ENCODE results near the gene GRID1. TPM values are rescaled to one million over a fixed set of nuclear protein-coding genes. Genes with fewer than 3 reads are reported as not detected.

Gene GRID1
- total and polyA plus RNA-seq, 10 of the 15 experiments (the other 5 are each of a cell fraction or from before 2014, with no cell fraction given) = 0.04 to 0.62 (median 0.08) TPM; not detected in 5

DNA sequence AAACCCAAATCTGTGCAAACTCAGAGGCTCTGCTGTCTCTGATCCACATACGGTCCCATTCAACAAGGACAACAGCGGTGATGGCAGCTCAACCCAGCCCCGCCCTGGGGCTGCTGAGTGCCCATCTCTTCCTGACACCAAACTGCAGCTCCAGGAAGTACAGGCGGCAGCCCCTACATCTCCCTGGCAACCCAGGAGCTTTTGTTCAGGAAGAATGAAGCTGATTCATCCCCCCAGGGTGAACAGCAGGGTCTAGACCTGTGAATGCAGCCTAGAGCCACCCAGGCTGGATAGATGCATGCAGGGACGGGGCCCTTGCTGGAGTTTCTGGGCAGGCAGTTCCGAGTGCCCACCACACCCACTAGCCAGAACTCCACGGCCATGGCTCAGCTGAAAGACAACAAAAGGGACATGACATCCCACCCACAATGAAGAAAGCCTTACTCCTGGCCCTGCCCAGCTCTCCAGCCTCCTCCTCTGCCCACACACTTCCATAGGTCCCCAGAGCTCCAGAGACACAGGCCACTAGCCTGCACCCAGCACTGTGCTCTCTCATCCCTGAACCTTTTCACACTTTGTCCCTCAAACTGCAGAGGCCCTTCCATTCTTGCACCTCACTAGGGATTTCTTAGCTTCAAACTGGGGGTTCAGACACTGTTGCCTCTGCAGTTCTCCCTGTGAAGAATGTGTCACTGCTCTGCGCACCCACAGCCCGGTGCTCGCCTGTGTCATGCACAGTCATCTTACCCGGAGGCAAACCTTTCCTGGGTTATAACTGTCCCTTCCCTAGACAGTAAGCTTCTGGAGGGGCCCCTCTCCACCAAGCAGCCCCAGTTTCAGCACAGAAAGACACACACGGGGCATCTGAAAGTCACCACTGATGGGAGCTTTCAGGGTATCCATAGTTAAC, 99.1 kb downstream of the GRID1 start:
- SMC1A ChIA-PET (ENCODE audit: uncharacterized antibody, unreplicated experiment) = no interaction called here
- Histone ChIP-seq H3K79me2 (ENCODE audit: control insufficient read depth, insufficient read depth, low read length) (no peaks in the 10 kb centered on the region), H3K9me3 (replicated peaks; ENCODE audit: control insufficient read depth, insufficient read depth, low read length) (no peaks in the 10 kb centered on the region), H3K27ac (ENCODE audit: control insufficient read depth, insufficient read depth) (no peak overlapping the region), H2AFZ (ENCODE audit: control insufficient read depth, low read depth, low read length) (no peak overlapping the region), H3K4me1 (ENCODE audit: control insufficient read depth, insufficient read depth, low read length) (no peaks in the 10 kb centered on the region), H3K4me2 (ENCODE audit: control insufficient read depth, insufficient read depth) (no peak overlapping the region), H3K4me3 (no peak overlapping the region), H3K36me3 (ENCODE audit: control insufficient read depth in 2 of 2, insufficient read depth in 2 of 2, low read length in 1 of 2) (no peaks in the 10 kb centered on the region), H3K9ac (ENCODE audit: control insufficient read depth, insufficient read depth, low read length) (no peak overlapping the region), H4K20me1 (ENCODE audit: control insufficient read depth, insufficient read depth) (no peaks in the 10 kb centered on the region), H3K27me3 (replicated peaks in 1 of 2; ENCODE audit: control insufficient read depth in 2 of 2, insufficient read depth in 2 of 2, low read length in 1 of 2) (no peaks in the 10 kb centered on the region; a peak in 1 of 4 replicates)
- WGBS (ENCODE audit: insufficient coverage, insufficient replicate concordance, low lambda C conversion rate, missing lambda C conversion rate) = 34% methylated on average over 12 of the region's 12 CpGs
- in situ Hi-C loops (cut with MboI) = no loop called here
- TF ChIP-seq SRF (IDR thresholded peaks at IDR 0.05; ENCODE audit: low read depth in 2 of 2, low read length in 2 of 2) = no peak
- TF ChIP-seq, protein P1, sequence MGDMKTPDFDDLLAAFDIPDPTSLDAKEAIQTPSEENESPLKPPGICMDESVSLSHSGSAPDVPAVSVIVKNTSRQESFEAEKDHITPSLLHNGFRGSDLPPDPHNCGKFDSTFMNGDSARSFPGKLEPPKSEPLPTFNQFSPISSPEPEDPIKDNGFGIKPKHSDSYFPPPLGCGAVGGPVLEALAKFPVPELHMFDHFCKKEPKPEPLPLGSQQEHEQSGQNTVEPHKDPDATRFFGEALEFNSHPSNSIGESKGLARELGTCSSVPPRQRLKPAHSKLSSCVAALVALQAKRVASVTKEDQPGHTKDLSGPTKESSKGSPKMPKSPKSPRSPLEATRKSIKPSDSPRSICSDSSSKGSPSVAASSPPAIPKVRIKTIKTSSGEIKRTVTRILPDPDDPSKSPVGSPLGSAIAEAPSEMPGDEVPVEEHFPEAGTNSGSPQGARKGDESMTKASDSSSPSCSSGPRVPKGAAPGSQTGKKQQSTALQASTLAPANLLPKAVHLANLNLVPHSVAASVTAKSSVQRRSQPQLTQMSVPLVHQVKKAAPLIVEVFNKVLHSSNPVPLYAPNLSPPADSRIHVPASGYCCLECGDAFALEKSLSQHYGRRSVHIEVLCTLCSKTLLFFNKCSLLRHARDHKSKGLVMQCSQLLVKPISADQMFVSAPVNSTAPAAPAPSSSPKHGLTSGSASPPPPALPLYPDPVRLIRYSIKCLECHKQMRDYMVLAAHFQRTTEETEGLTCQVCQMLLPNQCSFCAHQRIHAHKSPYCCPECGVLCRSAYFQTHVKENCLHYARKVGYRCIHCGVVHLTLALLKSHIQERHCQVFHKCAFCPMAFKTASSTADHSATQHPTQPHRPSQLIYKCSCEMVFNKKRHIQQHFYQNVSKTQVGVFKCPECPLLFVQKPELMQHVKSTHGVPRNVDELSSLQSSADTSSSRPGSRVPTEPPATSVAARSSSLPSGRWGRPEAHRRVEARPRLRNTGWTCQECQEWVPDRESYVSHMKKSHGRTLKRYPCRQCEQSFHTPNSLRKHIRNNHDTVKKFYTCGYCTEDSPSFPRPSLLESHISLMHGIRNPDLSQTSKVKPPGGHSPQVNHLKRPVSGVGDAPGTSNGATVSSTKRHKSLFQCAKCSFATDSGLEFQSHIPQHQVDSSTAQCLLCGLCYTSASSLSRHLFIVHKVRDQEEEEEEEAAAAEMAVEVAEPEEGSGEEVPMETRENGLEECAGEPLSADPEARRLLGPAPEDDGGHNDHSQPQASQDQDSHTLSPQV (IDR thresholded peaks at IDR 0.05) = no peak
- RAD21 ChIA-PET (ENCODE audit: unreplicated experiment) = no interaction called here
- no TSS peak for BruUV-seq (replicated peaks)
- ATAC-seq = no peak
- intact Hi-C loops (cut with micrococcal nuclease; ENCODE audit: unreplicated experiment) = no loop called here
- FAIRE-seq = no peak
- DNase-seq (ENCODE audit: low read depth, low spot score) = no peak
- POLR2A ChIA-PET = no interaction called here
- CTCF ChIA-PET = no interaction called here
